PC-3 (cell line): ENCODE measurements around the gene DNAH9. TPM values are rescaled to one million over a fixed set of nuclear protein-coding genes. Genes with fewer than 3 reads are reported as not detected.

Source experiments
- ATAC-seq: fragments of 200-7000 bp; cut with Tn5 transposase; 2 replicates; pipeline ENCODE4 v1.9.1; 2020; ENCODE audit warnings: mild to moderate bottlenecking, moderate library complexity
- BruUV-seq: library from RNA; stranded (reverse); fragments of 400-500 nt; replicated peaks from 2 replicates; lab custom pipeline; 2021; lab: Mats Ljungman, UMichigan
- CTCF ChIA-PET: fragments of 300-600 bp; sonication (Branson Sonifier 250); formaldehyde crosslinking; loops from one replicate; lab custom pipeline; 2022; ENCODE audit warnings: antibody characterized with exemption; lab: Charles Lee
- POLR2A ChIA-PET: fragments of 300-600 bp; sonication (Branson Sonifier 250); formaldehyde crosslinking; loops from one replicate; lab custom pipeline; 2022; ENCODE audit warnings: antibody characterized with exemption; ENCODE audit not compliant: unreplicated experiment; lab: Charles Lee
- DNase-seq: peaks from one replicate; pipeline ENCODE4 v3.0.0-alpha.2; 2015
- H2AFZ ChIP-seq: fragments of 300-600 bp; sonication (generic); 2 replicates; pipeline ENCODE4 v1.6.0; 2016; ENCODE audit warnings: antibody characterized with exemption, low read length
- H3F3A ChIP-seq: fragments of 300-600 bp; sonication (generic); one replicate; pipeline ENCODE4 v1.6.0; 2017; ENCODE audit warnings: antibody characterized with exemption, low read length, control low read depth, mild to moderate bottlenecking; ENCODE audit not compliant: unreplicated experiment
- H3K27ac ChIP-seq: fragments of 300-600 bp; sonication (generic); 2 replicates; pipeline ENCODE4 v1.5.1; 2016; ENCODE audit warnings: mild to moderate bottlenecking, low read length
- H3K27me3 ChIP-seq: fragments of 300-600 bp; sonication (generic); 2 replicates; pipeline ENCODE4 v1.6.1; 2016; ENCODE audit warnings: low read length, mixed read lengths
- H3K36me3 ChIP-seq: fragments of 300-600 bp; sonication (generic); 2 replicates; pipeline ENCODE4 v1.6.1; 2016; ENCODE audit warnings: low read depth, mixed run types, low read length, mixed read lengths
- H3K4me1 ChIP-seq: fragments of 300-600 bp; sonication (generic); 2 replicates; pipeline ENCODE4 v1.5.1; 2016; ENCODE audit warnings: low read length; ENCODE audit not compliant: insufficient read depth
- H3K4me2 ChIP-seq: fragments of 300-600 bp; sonication (generic); 2 replicates; pipeline ENCODE4 v1.6.0; 2016; ENCODE audit warnings: low read length
- H3K4me3 ChIP-seq: fragments of 300-600 bp; sonication (generic); 2 replicates; pipeline ENCODE4 v1.5.1; 2016; ENCODE audit warnings: mild to moderate bottlenecking, low read length, mixed read lengths
- H3K79me2 ChIP-seq: fragments of 300-600 bp; sonication (generic); 2 replicates; pipeline ENCODE4 v1.6.1; 2017; ENCODE audit warnings: low read length, mixed read lengths
- H3K9ac ChIP-seq: fragments of 300-600 bp; sonication (generic); 2 replicates; pipeline ENCODE4 v1.6.0; 2016; ENCODE audit warnings: mild to moderate bottlenecking, low read length
- H3K9me2 ChIP-seq: fragments of 300-600 bp; sonication (generic); replicated peaks from 2 replicates; pipeline ENCODE4 v1.6.1; 2016; ENCODE audit warnings: mixed run types, low read length, mixed read lengths
- H3K9me3 ChIP-seq: fragments of 300-600 bp; sonication (generic); 2 replicates; pipeline ENCODE4 v1.6.1; 2016; ENCODE audit warnings: low read length, mixed read lengths
- H4K20me1 ChIP-seq: fragments of 300-600 bp; sonication (generic); 2 replicates; pipeline ENCODE4 v1.6.1; 2016; ENCODE audit warnings: low read length, mixed read lengths
- EZH2 ChIP-seq: fragments of 300-600 bp; sonication (generic); IDR thresholded peaks from one replicate; pipeline ENCODE4 v1.6.1; 2017; ENCODE audit warnings: antibody characterized with exemption, mild to moderate bottlenecking, low read length; ENCODE audit not compliant: unreplicated experiment
- EZH2phosphoT487 ChIP-seq: fragments of 300-600 bp; sonication (generic); IDR thresholded peaks from 2 replicates; pipeline ENCODE4 v1.6.1; 2018; ENCODE audit warnings: mild to moderate bottlenecking, antibody characterized with exemption, low read length, borderline replicate concordance
- intact Hi-C: fragments of 100-400 bp; cut with micrococcal nuclease; formaldehyde crosslinking; loops from 2 replicates; pipeline ENCODE4 v1.9.0; 2023
- total RNA-seq: library from RNA; depleted of rRNA; stranded (reverse); fragments of >200 nt; gene quantifications from 2 replicates; pipeline ENCODE4 v1.2.3, GENCODE V29; 2014
- TF ChIP-seq, protein P1 (sequence below): fragments of 300-600 bp; sonication (generic); conservative IDR thresholded peaks from 2 replicates; pipeline ENCODE4 v1.5.1; 2017; ENCODE audit warnings: antibody characterized with exemption, low read depth, mild to moderate bottlenecking, low read length

The DNAH9 gene
- total RNA-seq, 1 experiment from 2014 or later, result 0.11 TPM

DNA sequence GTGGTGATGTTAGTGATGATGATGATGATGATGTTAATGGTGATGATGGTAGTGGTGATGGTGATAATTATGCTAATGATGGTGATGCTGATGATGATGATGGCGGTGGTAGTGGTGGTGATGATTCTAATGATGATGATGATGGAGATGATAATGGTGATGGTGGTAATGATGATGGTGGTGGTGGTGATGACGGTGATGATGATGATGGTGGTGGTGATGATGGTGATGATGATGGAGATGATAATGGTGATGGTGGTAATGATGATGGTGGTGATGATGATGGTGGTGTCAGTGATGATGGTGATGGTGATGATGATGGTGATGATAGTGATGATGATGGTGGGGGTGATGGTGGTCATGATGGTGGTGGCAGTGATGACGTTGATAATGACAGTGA lies 132.5 kb downstream of the DNAH9 start:
- TF ChIP-seq, protein P1, sequence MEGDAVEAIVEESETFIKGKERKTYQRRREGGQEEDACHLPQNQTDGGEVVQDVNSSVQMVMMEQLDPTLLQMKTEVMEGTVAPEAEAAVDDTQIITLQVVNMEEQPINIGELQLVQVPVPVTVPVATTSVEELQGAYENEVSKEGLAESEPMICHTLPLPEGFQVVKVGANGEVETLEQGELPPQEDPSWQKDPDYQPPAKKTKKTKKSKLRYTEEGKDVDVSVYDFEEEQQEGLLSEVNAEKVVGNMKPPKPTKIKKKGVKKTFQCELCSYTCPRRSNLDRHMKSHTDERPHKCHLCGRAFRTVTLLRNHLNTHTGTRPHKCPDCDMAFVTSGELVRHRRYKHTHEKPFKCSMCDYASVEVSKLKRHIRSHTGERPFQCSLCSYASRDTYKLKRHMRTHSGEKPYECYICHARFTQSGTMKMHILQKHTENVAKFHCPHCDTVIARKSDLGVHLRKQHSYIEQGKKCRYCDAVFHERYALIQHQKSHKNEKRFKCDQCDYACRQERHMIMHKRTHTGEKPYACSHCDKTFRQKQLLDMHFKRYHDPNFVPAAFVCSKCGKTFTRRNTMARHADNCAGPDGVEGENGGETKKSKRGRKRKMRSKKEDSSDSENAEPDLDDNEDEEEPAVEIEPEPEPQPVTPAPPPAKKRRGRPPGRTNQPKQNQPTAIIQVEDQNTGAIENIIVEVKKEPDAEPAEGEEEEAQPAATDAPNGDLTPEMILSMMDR, result no peak
- TF ChIP-seq EZH2 (no peak), EZH2phosphoT487 (no peak)
- Histone ChIP-seq H3K27ac (no peak overlapping the region), H2AFZ (no peak overlapping the region), H3K9me3 (no peaks in the 10 kb centered on the region), H3K27me3 (no peaks in the 10 kb centered on the region), H3K4me3 (no peak overlapping the region), H3K9ac (no peak overlapping the region), H3F3A (no peaks in the 10 kb centered on the region), H3K36me3 (no peaks in the 10 kb centered on the region), H3K4me2 (no peak overlapping the region), H3K9me2 (no peaks in the 10 kb centered on the region), H3K79me2 (no peaks in the 10 kb centered on the region), H3K4me1 (no peaks in the 10 kb centered on the region), H4K20me1 (no peaks in the 10 kb centered on the region)
- CTCF ChIA-PET, result no interaction called here
- POLR2A ChIA-PET, result no interaction called here
- DNase-seq, result no peak
- BruUV-seq, result no TSS peak
- intact Hi-C loops, result no loop called here
- ATAC-seq, result no peak

DNA sequence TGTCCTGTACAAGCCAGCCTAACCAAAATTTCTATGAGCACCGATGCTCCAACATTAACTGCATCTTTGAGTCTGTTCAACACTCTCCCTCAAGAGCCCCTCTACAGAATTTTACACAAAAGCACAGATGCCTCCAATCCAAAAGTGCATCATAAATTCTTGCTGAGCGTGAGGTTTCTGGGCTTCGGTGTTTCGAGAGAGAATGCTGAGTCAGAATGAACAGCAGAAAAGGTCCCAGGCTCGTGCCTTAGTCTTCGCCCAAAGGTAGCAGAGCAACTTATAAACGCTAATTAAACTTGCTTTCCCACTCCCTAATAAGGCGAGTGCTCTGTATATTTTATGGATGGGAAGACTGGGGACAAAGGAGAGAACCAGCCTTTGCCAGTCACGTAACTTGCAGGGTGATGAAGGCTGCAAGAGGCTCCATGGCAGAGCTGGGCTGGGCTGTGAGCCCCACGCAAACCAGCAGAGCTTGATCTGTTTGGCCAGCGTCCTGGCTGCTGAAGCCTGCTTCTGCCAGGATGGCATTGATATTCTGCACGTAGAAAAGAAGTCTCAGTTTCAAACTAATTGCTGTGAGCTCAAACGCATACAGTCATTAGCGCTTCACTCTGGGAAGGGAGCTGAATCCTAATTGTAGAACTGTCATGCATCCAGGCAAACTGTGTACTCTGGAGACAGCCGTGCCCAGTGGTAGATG lies 138.5 kb downstream of the DNAH9 start:
- Histone ChIP-seq H3K9ac (no peak overlapping the region), H3K9me3 (no peaks in the 10 kb centered on the region), H4K20me1 (no peaks in the 10 kb centered on the region), H3K4me2 (no peak overlapping the region), H3K4me3 (no peak overlapping the region), H3K27ac (no peak overlapping the region), H3K36me3 (no peaks in the 10 kb centered on the region), H3F3A (no peaks in the 10 kb centered on the region), H3K79me2 (no peaks in the 10 kb centered on the region), H2AFZ (no peak overlapping the region), H3K4me1 (no peaks in the 10 kb centered on the region), H3K27me3 (0 out of 2 replicates have a peak, but pooled peaks cover 6% of the 10 kb centered on the region), H3K9me2 (no peaks in the 10 kb centered on the region)
- intact Hi-C loops, result no loop called here
- POLR2A ChIA-PET, result no interaction called here
- no TSS peak for BruUV-seq
- CTCF ChIA-PET, result no interaction called here
- DNase-seq (no peak), ATAC-seq (no peak)
- TF ChIP-seq EZH2 (no peak), EZH2phosphoT487 (no peak)
- TF ChIP-seq, protein P1, result no peak

DNA sequence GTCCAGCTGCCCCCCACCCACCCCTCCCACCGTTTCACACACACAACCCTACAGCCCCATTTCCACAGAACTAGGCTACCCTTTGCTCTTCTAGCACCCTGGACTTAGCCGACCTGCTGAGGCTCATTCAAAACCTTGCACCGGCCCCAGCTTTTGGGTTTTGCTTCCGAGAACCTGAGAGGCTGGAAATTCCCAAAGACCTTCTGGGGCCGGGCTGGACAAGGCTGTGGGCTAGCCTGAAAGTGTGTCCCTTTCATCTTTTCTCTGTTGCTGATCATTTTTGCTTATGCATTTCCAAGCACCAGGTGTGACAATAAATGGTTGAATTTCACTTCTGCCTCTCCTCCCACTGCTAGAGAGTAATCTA lies 139.0 kb downstream of the DNAH9 start:
- no peak overlapping the region for H2AFZ ChIP-seq
- H3K4me3 ChIP-seq, result no peak overlapping the region
- no peaks in the 10 kb centered on the region for H3K36me3 ChIP-seq
- no peaks in the 10 kb centered on the region for H3K4me1 ChIP-seq
- H3K9ac ChIP-seq, result no peak overlapping the region
- ChIA-PET CTCF (no interaction called here), POLR2A (no interaction called here)
- 0 out of 2 replicates have a peak, but pooled peaks cover 6% of the 10 kb centered on the region for H3K27me3 ChIP-seq
- no peak overlapping the region for H3K4me2 ChIP-seq
- DNase-seq, result no peak
- H3K79me2 ChIP-seq, result no peaks in the 10 kb centered on the region
- BruUV-seq, result no TSS peak
- H3K27ac ChIP-seq, result no peak overlapping the region
- H3K9me3 ChIP-seq, result no peaks in the 10 kb centered on the region
- no peaks in the 10 kb centered on the region for H4K20me1 ChIP-seq
- intact Hi-C loops, result no loop called here
- H3F3A ChIP-seq, result no peaks in the 10 kb centered on the region
- H3K9me2 ChIP-seq, result no peaks in the 10 kb centered on the region
- ATAC-seq, result no peak
- TF ChIP-seq, protein P1, result no peak
- TF ChIP-seq EZH2phosphoT487 (no peak), EZH2 (no peak)
